ENCODE measurements around the gene CFAP43.

The CFAP43 gene

GRCh38 chr10:104130041-104130440, 102.1 kb downstream of the CFAP43 start:
- DNase-seq, result no peak

- no peak for DNase-seq
Observed at GRCh38 chr10:104128214-104128613, 104.0 kb downstream of the CFAP43 start.

- no peak for DNase-seq
Observed at GRCh38 chr10:104127411-104127810, 104.8 kb downstream of the CFAP43 start.

- no peak for DNase-seq
Observed at GRCh38 chr10:104123397-104123796, 108.8 kb downstream of the CFAP43 start.

GRCh38 chr10:104122225-104123107, 109.7 kb downstream of the CFAP43 start:
- no peak for DNase-seq

GRCh38 chr10:104121485-104122224, 110.5 kb downstream of the CFAP43 start, which contains the start of gene SFR1:
SFR1 (plus strand) TSS chr10:104122171; CDS start chr10:104122184, 13 bp downstream.
- DNase-seq, result peak; percentile 98 to 99

GRCh38 chr10:104120903-104121484, 111.2 kb downstream of the CFAP43 start:
- peak; percentile 83 to 84 for DNase-seq

GRCh38 chr10:104120512-104120902, 111.7 kb downstream of the CFAP43 start:
- DNase-seq, result no peak

- DNase-seq, result no peak
Observed at GRCh38 chr10:104119996-104120395, 112.2 kb downstream of the CFAP43 start.

- DNase-seq, result no peak
Observed at GRCh38 chr10:104117839-104118323, 114.3 kb downstream of the CFAP43 start.

GRCh38 chr10:104113376-104113956, 118.7 kb downstream of the CFAP43 start:
- DNase-seq, result no peak

GRCh38 chr10:104109908-104110662, 122.1 kb downstream of the CFAP43 start:
- no peak for DNase-seq

GRCh38 chr10:104104926-104105325, 127.2 kb downstream of the CFAP43 start:
- DNase-seq, result no peak

- no peak for DNase-seq
Observed at GRCh38 chr10:104104418-104104817, 127.7 kb downstream of the CFAP43 start.

GRCh38 chr10:104103956-104104355, 128.2 kb downstream of the CFAP43 start:
- no peak for DNase-seq

GRCh38 chr10:104101902-104102301, 130.3 kb downstream of the CFAP43 start:
- DNase-seq, result no peak

- DNase-seq, result no peak
Observed at GRCh38 chr10:104100795-104101194, 131.4 kb downstream of the CFAP43 start.

- no peak for DNase-seq
Observed at GRCh38 chr10:104099941-104100340, 132.2 kb downstream of the CFAP43 start.

GRCh38 chr10:104099269-104099668, 132.9 kb downstream of the CFAP43 start:
- no peak for DNase-seq

GRCh38 chr10:104098358-104098925, 133.7 kb downstream of the CFAP43 start:
- DNase-seq, result no peak

- DNase-seq, result no peak
Observed at GRCh38 chr10:104096692-104097091, 135.5 kb downstream of the CFAP43 start.

GRCh38 chr10:104092749-104093148, 139.4 kb downstream of the CFAP43 start:
- no peak for DNase-seq

Data from activated CD4-positive, alpha-beta T cell treated with anti-CD3 and anti-CD28 coated beads, Interleukin-2, amount 50 U/mL, for 4 hours (primary cell).